Keratinocyte (primary cell): ENCODE data around the gene CCDC116. TPM values are rescaled to one million over a fixed set of nuclear protein-coding genes. Genes with fewer than 3 reads are reported as not detected.

Experiments
- DNase-seq: peaks from one replicate; pipeline ENCODE4 v3.0.0-alpha.2; 2011; ENCODE audit warnings: low read depth, missing footprints, low spot score
- FAIRE-seq: peaks from 2 replicates; lab custom pipeline; 2011; peaks lifted over from hg19 to GRCh38; lab: Jason Lieb, UNC
- H2AFZ ChIP-seq: 2 replicates; pipeline ENCODE4 v1.6.0; 2012; ENCODE audit warnings: low read length, control low read depth, inconsistent platforms; ENCODE audit not compliant: control insufficient read depth
- H3K27ac ChIP-seq: 2 replicates; pipeline ENCODE4 v1.5.1; 2011; ENCODE audit warnings: low read length; ENCODE audit not compliant: control insufficient read depth, insufficient read depth
- H3K27me3 ChIP-seq: 3 replicates; pipeline ENCODE4 v1.6.0; 2011; ENCODE audit warnings: low read length; ENCODE audit not compliant: control insufficient read depth, insufficient read depth; ENCODE audit errors: extremely low read depth
- H3K36me3 ChIP-seq, 2 experiments: 2 replicates in 1 of 2; 3 replicates in 1 of 2; pipeline ENCODE4 v1.5.1; 2011; ENCODE audit warnings: low read length in 2 of 2, mild to moderate bottlenecking in 1 of 2; ENCODE audit not compliant: control insufficient read depth in 2 of 2, insufficient read depth in 2 of 2; ENCODE audit errors: extremely low read depth in 1 of 2
- H3K4me1 ChIP-seq: 3 replicates; pipeline ENCODE4 v1.5.1; 2011; ENCODE audit warnings: low read length; ENCODE audit not compliant: control insufficient read depth, insufficient read depth; ENCODE audit errors: extremely low read depth
- H3K4me2 ChIP-seq: 3 replicates; pipeline ENCODE4 v1.6.0; 2011; ENCODE audit warnings: low read depth, low read length; ENCODE audit not compliant: control insufficient read depth, insufficient read depth; ENCODE audit errors: extremely low read depth
- H3K4me3 ChIP-seq, 3 experiments: fragments of 200-600 bp in 1 of 3; sonication (generic) in 1 of 3; 2 replicates in 2 of 3; 3 replicates in 1 of 3; pipeline ENCODE4 v1.5.1; 2011 to 2016; ENCODE audit warnings: low read length in 3 of 3, mild to moderate bottlenecking in 3 of 3, control low read depth in 2 of 3, inconsistent platforms in 1 of 3, low read depth in 1 of 3, mixed read lengths in 1 of 3, mixed run types in 1 of 3, moderate library complexity in 1 of 3; ENCODE audit not compliant: control insufficient read depth in 2 of 3, insufficient read depth in 2 of 3; ENCODE audit errors: extremely low read depth in 1 of 3
- H3K79me2 ChIP-seq: 2 replicates; pipeline ENCODE4 v1.6.0; 2012; ENCODE audit warnings: low read length; ENCODE audit not compliant: control insufficient read depth, insufficient read depth
- H3K9ac ChIP-seq: 3 replicates; pipeline ENCODE4 v1.6.0; 2011; ENCODE audit warnings: low read length; ENCODE audit not compliant: control insufficient read depth, insufficient read depth; ENCODE audit errors: extremely low read depth
- H3K9me1 ChIP-seq: 3 replicates; pipeline ENCODE4 v1.6.0; 2011; ENCODE audit warnings: low read length; ENCODE audit not compliant: control insufficient read depth, insufficient read depth; ENCODE audit errors: extremely low read depth
- H3K9me3 ChIP-seq: 2 replicates; pipeline ENCODE4 v1.5.1; 2012; ENCODE audit warnings: low read depth, low read length; ENCODE audit not compliant: control insufficient read depth
- H4K20me1 ChIP-seq: 3 replicates; pipeline ENCODE4 v1.6.0; 2011; ENCODE audit warnings: low read length; ENCODE audit not compliant: control insufficient read depth, insufficient read depth; ENCODE audit errors: extremely low read depth
- CTCF ChIP-seq, 3 experiments: IDR thresholded peaks in 1 of 3; conservative IDR thresholded peaks in 1 of 3; optimal IDR thresholded peaks in 1 of 3; 2 replicates in 2 of 3; 3 replicates in 1 of 3; pipeline versions ENCODE3 to v1.5.1; 2011; ENCODE audit warnings: low read length in 3 of 3, mild to moderate bottlenecking in 3 of 3, moderate library complexity in 2 of 3, control low read depth in 1 of 3, inconsistent platforms in 1 of 3; ENCODE audit not compliant: insufficient read depth in 2 of 3; ENCODE audit errors: extremely low read depth in 1 of 3
- EZH2 ChIP-seq: IDR thresholded peaks from one replicate; pipeline ENCODE4 v1.6.1; 2012; ENCODE audit warnings: inconsistent platforms, mild to moderate bottlenecking, low read length, moderate library complexity
- dilution Hi-C: fragments of 300-500 bp; cut with MboI; formaldehyde crosslinking; loops from one replicate; pipeline ENCODE4 v1.7.0; 2020; ENCODE audit warnings: low sequenced_read_pairs; ENCODE audit not compliant: extremely low pct_ligation_motif_present
- polyA plus RNA-seq, 5 experiments: library from polyadenylated mRNA; depleted of rRNA in 3 of 5; stranded (reverse) in 3 of 5; stranded (forward) in 1 of 5; unstranded in 1 of 5; fragments of >200 nt; gene quantifications; 1 replicate in 1 of 5; 2 replicates in 3 of 5; 3 replicates in 1 of 5; pipeline versions ENCODE4 v1.2.1 to v1.2.3, GENCODE V29; 2011 to 2012; ENCODE audit warnings: missing spikeins in 2 of 5, low read depth in 1 of 5, low replicate concordance in 1 of 5

Gene CCDC116
- polyA plus RNA-seq, 1 donor (not counting 4 experiments of a cell fraction or from before 2014, with no cell fraction given): 0.03 TPM

GRCh38 chr22:21589396-21589795 lies 43.2 kb upstream of the CCDC116 start:
- Histone ChIP-seq H4K20me1 (peaks cover 52% of the 10 kb centered on the region), H3K9me1 (peaks cover 16% of the 10 kb centered on the region), H3K9me3 (no peaks in the 10 kb centered on the region), H3K27ac (no peak overlapping the region), H2AFZ (no peak overlapping the region), H3K4me2 (no peak overlapping the region), H3K27me3 (no peaks in the 10 kb centered on the region), H3K79me2 (peaks cover 97% of the 10 kb centered on the region), H3K36me3 (peaks cover 17 to 34% of the 10 kb centered on the region in 2 experiments), H3K4me1 (no peaks in the 10 kb centered on the region), H3K9ac (no peak overlapping the region), H3K4me3 (no peak overlapping the region)
- FAIRE-seq: no peak
- TF ChIP-seq EZH2 (no peak), CTCF (optimal IDR thresholded peaks at IDR 0.05 in 1 of 3, IDR thresholded peaks at IDR 0.05 in 1 of 3, conservative IDR thresholded peaks at IDR 0.05 in 1 of 3; ENCODE audit: extremely low read depth in 1 of 3, insufficient read depth in 2 of 3, low read length in 3 of 3) (no peak)
- dilution Hi-C loops: no loop called here
- DNase-seq: no peak

- FAIRE-seq: no peak
- H3K36me3 ChIP-seq: peaks cover 30 to 31% of the 10 kb centered on the region in 2 experiments
Measured at GRCh38 chr22:21590809-21591641, 41.5 kb upstream of the CCDC116 start.

More at GRCh38 chr22:21590809-21591641, 41.5 kb upstream of the CCDC116 start:
- dilution Hi-C loops: no loop called here
- H3K4me3 ChIP-seq: no peak overlapping the region
- H3K27me3 ChIP-seq: no peaks in the 10 kb centered on the region
- no peaks in the 10 kb centered on the region for H3K4me1 ChIP-seq
- no peak overlapping the region for H2AFZ ChIP-seq
- H3K9me1 ChIP-seq: peaks cover 6% of the 10 kb centered on the region
- H3K27ac ChIP-seq: no peak overlapping the region
- DNase-seq: no peak
- H3K79me2 ChIP-seq: peaks cover 96% of the 10 kb centered on the region
- H3K9ac ChIP-seq: no peak overlapping the region
- H4K20me1 ChIP-seq: peaks cover 37% of the 10 kb centered on the region
- no peaks in the 10 kb centered on the region for H3K9me3 ChIP-seq
- TF ChIP-seq EZH2: no peak
- TF ChIP-seq CTCF (optimal IDR thresholded peaks at IDR 0.05 in 1 of 3, IDR thresholded peaks at IDR 0.05 in 1 of 3, conservative IDR thresholded peaks at IDR 0.05 in 1 of 3; ENCODE audit: extremely low read depth in 1 of 3, insufficient read depth in 2 of 3, low read length in 3 of 3): no peak
- no peak overlapping the region for H3K4me2 ChIP-seq
